Cardiac muscle cell (in vitro differentiated cells and primary cell): ENCODE results near the gene TOP2A. TPM values are rescaled to one million over a fixed set of nuclear protein-coding genes. Genes with fewer than 3 reads are reported as not detected.

Experiments
- DNase-seq, 2 donors: peaks; one replicate each; pipeline versions ENCODE4 v3.0.0 to v3.0.0-alpha.2; 2010 to 2017; ENCODE audit warnings: low read depth in 1 of 2, low spot score in 1 of 2
- H3K27ac ChIP-seq: fragments of 200-600 bp; sonication (generic); 2 replicates; pipeline ENCODE4 v1.5.1; 2016
- H3K27me3 ChIP-seq: fragments of 200-600 bp; sonication (generic); 2 replicates; pipeline ENCODE4 v1.6.0; 2016; ENCODE audit warnings: control low read depth
- H3K36me3 ChIP-seq: fragments of 200-600 bp; sonication (generic); 2 replicates; pipeline ENCODE4 v1.5.1; 2016; ENCODE audit warnings: control low read depth
- H3K4me1 ChIP-seq: fragments of 200-600 bp; sonication (generic); 2 replicates; pipeline ENCODE4 v1.8.1; 2017; ENCODE audit warnings: low read depth, mild to moderate bottlenecking, mixed run types
- H3K4me3 ChIP-seq: fragments of 200-600 bp; sonication (generic); 2 replicates; pipeline ENCODE4 v1.5.1; 2016; ENCODE audit warnings: mild to moderate bottlenecking
- H3K9me3 ChIP-seq: fragments of 200-600 bp; sonication (generic); 2 replicates; pipeline ENCODE4 v1.5.1; 2017; ENCODE audit warnings: low read depth, mild to moderate bottlenecking, control low read depth
- CTCF ChIP-seq: IDR thresholded peaks from 2 replicates; pipeline ENCODE4 v1.5.1; 2012; ENCODE audit warnings: low read depth, mild to moderate bottlenecking, low read length
- polyA plus RNA-seq: library from polyadenylated mRNA; unstranded; fragments of >200 nt; fragmentation: Nextera tagmentation; extraction: Ambion mirVana; gene quantifications from 2 replicates; pipeline ENCODE4 v1.2.1, GENCODE V29; 2016
- total RNA-seq: library from RNA; depleted of rRNA; stranded (reverse); fragments of >200 nt; gene quantifications from 2 replicates; pipeline ENCODE4 v1.2.3, GENCODE V29; 2016

Gene TOP2A
- total and polyA plus RNA-seq, 2 experiments from 2014 or later, result 21.7 to 127 TPM

DNA sequence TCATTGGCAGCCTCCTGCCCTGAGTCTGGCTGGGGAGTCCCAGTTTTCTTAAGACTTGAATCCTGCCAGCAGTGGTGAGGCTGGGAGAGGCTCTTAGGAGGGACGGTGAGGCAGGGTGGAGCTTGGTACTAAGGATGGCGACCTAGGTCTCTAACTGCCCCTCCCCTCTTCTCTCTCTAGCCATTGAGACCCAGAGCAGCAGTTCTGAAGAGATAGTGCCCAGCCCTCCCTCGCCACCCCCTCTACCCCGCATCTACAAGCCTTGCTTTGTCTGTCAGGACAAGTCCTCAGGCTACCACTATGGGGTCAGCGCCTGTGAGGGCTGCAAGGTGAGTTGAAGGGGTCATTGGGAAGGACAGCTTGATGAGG, 69.6 kb downstream of the TOP2A start:
- Histone ChIP-seq H3K27ac (no peak overlapping the region), H3K4me1 (peaks cover 66% of the 10 kb centered on the region), H3K9me3 (no peaks in the 10 kb centered on the region), H3K4me3 (no peak overlapping the region), H3K36me3 (peaks cover 10% of the 10 kb centered on the region), H3K27me3 (no peaks in the 10 kb centered on the region)
- no peak for TF ChIP-seq CTCF
- DNase-seq, result no peak

DNA sequence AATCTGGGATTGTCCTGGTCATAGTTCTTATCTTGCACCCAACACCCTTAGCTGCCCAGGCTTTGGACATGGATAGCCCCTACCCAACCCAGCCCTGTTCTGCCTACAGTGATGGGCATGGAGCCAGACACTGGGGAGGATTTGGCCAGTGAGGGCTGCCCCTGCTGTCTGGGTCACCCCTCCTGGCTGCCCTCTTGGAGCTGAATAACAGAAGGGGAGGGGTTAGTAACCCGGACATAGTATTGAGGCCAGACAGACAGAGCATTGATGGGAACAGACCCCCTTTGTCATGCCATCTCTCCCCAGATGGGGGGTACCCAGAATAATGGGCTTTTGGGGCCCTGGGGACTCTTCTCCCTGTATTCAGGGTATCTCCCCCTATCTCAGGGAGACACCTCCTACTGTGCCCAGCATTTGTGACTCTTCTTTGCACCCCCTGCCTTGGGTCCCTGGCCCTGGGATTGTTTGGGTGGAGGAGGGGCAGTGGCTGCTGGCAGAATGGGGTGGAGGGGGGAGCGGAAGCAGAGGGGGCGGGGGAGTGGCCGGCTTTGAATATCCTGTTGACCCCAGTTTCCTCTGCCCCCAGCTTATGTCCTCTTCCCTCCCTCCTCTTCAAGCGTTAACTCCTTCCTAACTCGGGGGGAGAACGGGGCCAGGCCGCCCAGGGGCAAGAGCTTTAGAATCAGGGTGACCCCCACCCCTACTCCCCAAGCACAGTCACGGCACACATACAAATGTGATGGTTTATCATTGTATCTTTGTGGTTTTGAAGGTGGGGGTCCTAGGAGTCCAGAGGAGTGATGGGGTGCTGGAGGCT, 70.2 kb downstream of the TOP2A start:
- Histone ChIP-seq H3K4me1 (peaks cover 72% of the 10 kb centered on the region), H3K4me3 (no peak overlapping the region), H3K36me3 (peaks cover 9% of the 10 kb centered on the region), H3K27me3 (no peaks in the 10 kb centered on the region), H3K9me3 (no peaks in the 10 kb centered on the region), H3K27ac (no peak overlapping the region)
- no peak for DNase-seq
- no peak for TF ChIP-seq CTCF

DNA sequence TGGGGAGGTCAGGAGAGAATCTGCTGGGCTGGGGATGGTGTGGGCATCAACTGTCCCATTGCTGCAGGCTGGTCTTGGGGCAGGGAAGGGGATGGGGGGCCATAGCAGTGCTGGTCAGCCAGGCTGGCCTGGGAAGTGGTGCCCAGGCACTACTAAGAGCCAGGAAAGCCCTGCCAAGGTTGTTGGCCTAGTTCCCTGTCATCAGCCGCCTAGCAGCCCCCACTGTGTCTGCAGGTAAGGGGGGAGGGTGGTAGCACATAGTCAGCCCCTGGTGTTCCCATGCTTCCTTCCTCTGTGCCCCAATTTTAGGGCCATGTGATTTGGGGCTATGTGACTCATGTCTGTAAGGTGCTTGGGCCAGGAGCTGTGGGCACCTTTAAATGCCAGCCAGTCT, 70.9 kb downstream of the TOP2A start:
- Histone ChIP-seq H3K4me3 (no peak overlapping the region), H3K36me3 (peaks cover 3% of the 10 kb centered on the region), H3K9me3 (no peaks in the 10 kb centered on the region), H3K4me1 (peaks cover 74% of the 10 kb centered on the region), H3K27me3 (no peaks in the 10 kb centered on the region), H3K27ac (peak overlapping the region; percentile 96)
- DNase-seq, result no peak
- no peak for TF ChIP-seq CTCF

DNA sequence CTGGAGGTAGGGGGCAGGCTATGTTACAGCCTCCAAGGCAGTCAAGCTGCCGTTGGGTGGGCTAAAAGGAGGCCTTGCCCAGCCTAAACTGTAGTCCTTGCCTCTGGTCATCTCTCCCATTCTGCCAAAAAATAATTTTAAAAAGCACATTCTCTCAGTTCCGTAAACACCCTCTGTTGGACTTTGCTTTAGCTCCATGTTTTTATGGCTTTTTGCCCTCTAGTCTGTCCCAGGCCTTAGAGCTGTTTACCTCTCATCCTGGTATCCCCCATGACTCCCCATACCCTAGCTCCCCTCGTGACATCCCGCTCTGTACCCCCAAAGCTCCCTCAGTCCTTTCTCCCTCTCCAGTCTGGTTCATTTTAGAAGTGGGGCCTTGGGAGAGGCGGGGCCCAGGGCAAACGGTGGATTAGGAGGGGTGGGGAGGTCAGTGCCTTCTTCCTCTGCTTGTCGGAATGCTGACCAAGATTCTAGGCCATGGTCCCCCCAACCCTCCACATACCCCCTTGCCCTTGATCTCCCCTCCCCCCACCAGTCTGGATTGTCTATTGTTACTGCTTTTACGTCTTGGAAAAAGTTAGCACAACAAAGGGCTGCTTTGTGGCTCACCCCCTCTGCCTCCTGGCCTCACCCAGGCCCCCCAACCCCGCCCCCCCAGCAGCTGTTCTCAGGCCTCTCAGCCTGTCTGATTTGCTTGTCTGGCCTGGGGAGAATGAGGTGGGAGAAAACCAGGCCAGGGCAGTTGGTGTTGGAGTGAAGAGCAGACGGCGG, 71.5 kb downstream of the TOP2A start:
- peaks cover 68% of the 10 kb centered on the region for H3K4me1 ChIP-seq
- peak overlapping the region; percentile 96 for H3K27ac ChIP-seq
- DNase-seq, result no peak
- peaks cover 3% of the 10 kb centered on the region for H3K36me3 ChIP-seq
- TF ChIP-seq CTCF, result no peak
- H3K9me3 ChIP-seq, result no peaks in the 10 kb centered on the region
- peak overlapping the region; percentile 38 for H3K4me3 ChIP-seq
- H3K27me3 ChIP-seq, result no peaks in the 10 kb centered on the region

DNA sequence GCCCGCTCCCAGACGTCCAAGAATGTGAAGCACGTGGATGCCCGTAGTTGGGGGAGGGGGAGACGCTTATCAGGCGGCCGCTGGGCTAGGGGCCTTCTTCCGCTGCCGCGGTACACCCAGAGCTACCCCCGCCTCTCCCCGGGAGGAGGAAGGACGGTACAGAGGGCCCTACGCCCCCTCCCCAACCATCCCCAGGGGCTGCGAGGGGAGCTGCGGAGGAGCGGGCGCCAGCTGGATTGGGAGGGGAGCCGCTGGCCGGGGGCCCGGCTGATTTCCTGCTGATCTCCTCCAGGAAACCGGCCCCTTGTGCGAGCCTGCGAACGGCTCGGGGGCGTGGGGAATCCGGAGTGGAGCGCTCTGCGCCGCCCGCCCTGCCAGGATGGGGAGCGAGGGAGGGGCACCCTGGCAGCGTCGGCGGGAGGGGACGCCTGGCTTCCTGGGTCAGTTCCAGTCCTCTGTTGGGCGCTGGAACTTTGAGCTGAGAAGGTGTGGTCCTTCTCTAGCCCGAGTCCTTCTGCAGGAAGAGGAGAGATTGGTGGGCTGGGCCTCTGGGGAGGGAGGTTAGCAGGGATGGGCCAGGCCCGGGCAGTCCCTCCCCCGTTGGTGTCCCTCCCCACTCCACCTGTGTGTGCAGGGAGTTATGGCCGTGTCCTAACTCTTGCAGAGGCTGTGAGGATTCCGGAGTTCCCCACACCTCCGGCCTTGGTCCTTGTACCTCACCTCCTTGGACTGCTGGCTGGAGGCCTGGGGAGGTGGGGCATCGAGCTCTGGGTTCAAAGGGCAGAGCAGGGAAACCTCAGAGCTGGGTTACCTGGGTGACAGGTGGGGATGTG, 72.3 kb downstream of the TOP2A start:
- H3K4me1 ChIP-seq, result peaks cover 65% of the 10 kb centered on the region
- peaks cover 3% of the 10 kb centered on the region for H3K36me3 ChIP-seq
- H3K27me3 ChIP-seq, result no peaks in the 10 kb centered on the region
- TF ChIP-seq CTCF, result no peak
- peak overlapping the region; percentile 38 for H3K4me3 ChIP-seq
- peak; percentile 81 to 87 for DNase-seq
- no peaks in the 10 kb centered on the region for H3K9me3 ChIP-seq
- peak overlapping the region; percentile 96 for H3K27ac ChIP-seq
